Spleen (tissue), 13 donors: ENCODE measurements around the gene HLA-F. TPM values are rescaled to one million over a fixed set of nuclear protein-coding genes. Genes with fewer than 3 reads are reported as not detected.

Experiments
- DNase-seq: peaks from one replicate; pipeline ENCODE4 v3.0.0-alpha.2; 2020
- H3K27ac ChIP-seq, 8 donors: fragments of 200-600 bp; sonication (generic) in 7 of 8; 1 replicate in 4 of 8; 2 replicates in 4 of 8; pipeline versions ENCODE4 v1.5.0 to v1.8.0; 2016 to 2021; ENCODE audit warnings: inconsistent platforms in 4 of 8, mild to moderate bottlenecking in 4 of 8, moderate library complexity in 1 of 8
- H3K27me3 ChIP-seq, 7 donors: fragments of 200-600 bp; sonication (generic) in 6 of 7; replicated peaks in 1 of 7; 1 replicate in 4 of 7; 2 replicates in 3 of 7; pipeline versions ENCODE4 v1.5.0 to v1.8.0; 2016 to 2021; ENCODE audit warnings: inconsistent platforms in 3 of 7, mild to moderate bottlenecking in 1 of 7
- H3K36me3 ChIP-seq, 6 donors: fragments of 200-600 bp; sonication (generic) in 5 of 6; 1 replicate in 4 of 6; 2 replicates in 2 of 6; pipeline versions ENCODE4 v1.5.0 to v1.8.0; 2016 to 2021; ENCODE audit warnings: inconsistent platforms in 2 of 6
- H3K4me1 ChIP-seq, 6 donors: fragments of 200-600 bp; sonication (generic) in 5 of 6; 1 replicate in 3 of 6; 2 replicates in 3 of 6; pipeline versions ENCODE4 v1.5.0 to v1.8.0; 2016 to 2021; ENCODE audit warnings: inconsistent platforms in 3 of 6
- H3K4me3 ChIP-seq, 8 donors: fragments of 200-600 bp; sonication (generic) in 7 of 8; 1 replicate in 4 of 8; 2 replicates in 4 of 8; pipeline versions ENCODE4 v1.5.0 to v1.8.0; 2016 to 2021; ENCODE audit warnings: inconsistent platforms in 4 of 8, mild to moderate bottlenecking in 4 of 8, moderate library complexity in 2 of 8
- H3K9me3 ChIP-seq, 8 donors: fragments of 200-600 bp; sonication (generic) in 7 of 8; 1 replicate in 4 of 8; 2 replicates in 4 of 8; pipeline versions ENCODE4 v1.5.0 to v1.8.0; 2016 to 2021; ENCODE audit warnings: inconsistent platforms in 4 of 8
- POLR2A ChIP-seq, 3 donors: fragments of 450-650 bp; IDR thresholded peaks; one replicate each; pipeline ENCODE4 v1.5.1; 2017; ENCODE audit warnings: antibody characterized with exemption in 3 of 3, mild to moderate bottlenecking in 1 of 3
- POLR2AphosphoS5 ChIP-seq, 3 donors: sonication (generic); formaldehyde crosslinking; IDR thresholded peaks; one replicate each; pipeline ENCODE4 v1.5.1; 2017; ENCODE audit warnings: antibody characterized with exemption in 3 of 3
- WGBS, 5 donors: extraction: QIAGEN DNeasy Blood & Tissue Kit in 3 of 5; methylation state at CpG; one replicate each; pipeline versions ENCODE4 v1.1.5 to v1.1.7; 2013 to 2018; 5-methylcytosine and 5-hydroxymethylcytosine counted together
- intact Hi-C: fragments of 100-400 bp; cut with DNase I; formaldehyde crosslinking; loops from one replicate; pipeline ENCODE4 v1.15.0; 2023; ENCODE audit warnings: low total_unique reads
- long read RNA-seq, 2 donors: transcript quantifications; one replicate each; lab custom pipeline, GENCODE V29; 2026
- polyA plus RNA-seq, 3 donors: library from polyadenylated mRNA; stranded (reverse); fragments of 200-250 nt; gene quantifications; one replicate each; pipeline ENCODE4 v1.2.1, GENCODE V29; 2013
- total RNA-seq, 7 donors: library from RNA; depleted of rRNA in 3 of 7; stranded (reverse); fragments of >200 nt in 3 of 7; fragmentation: NEBNext Ultra II Directional in 4 of 7; extraction: Animal tissue kit (Norgen Biotek cat#: 25700) in 4 of 7; gene quantifications; one replicate each; pipeline versions ENCODE4 v1.1.0 to v1.2.1, GENCODE V29; 2016 to 2021
- TF ChIP-seq, protein P1 (sequence below), 11 experiments: fragments of 200-600 bp in 7 of 11; fragments of 450-650 bp in 4 of 11; sonication (generic) in 4 of 11; IDR thresholded peaks in 8 of 11; conservative IDR thresholded peaks in 3 of 11; 1 replicate in 7 of 11; 2 replicates in 4 of 11; pipeline versions ENCODE4 v1.4.0 to v1.8.0; 2016 to 2021; ENCODE audit warnings: antibody characterized with exemption in 11 of 11, inconsistent platforms in 4 of 11, mild to moderate bottlenecking in 1 of 11
- donor health status: healthy with polysubstance abuse.
- donor health status: DM: no; HTN: no; CAD: no; lungs with moderate emphysema.
- donor health status: DM: no; HTN: no; CAD: no.
- donor health status: Bipolar disorder and iron deficiency.
- donor health status: healthy.
- donor health status: DM: no; HTN: no; CAD: no.
- donor health status: DM: yes; HTN: yes; CAD: no.

HLA-F gene
- total RNA-seq (100 to 1,000 TPM; 402 to 532 (median 496) TPM), polyA plus RNA-seq (100 to 1,000 TPM; 501 to 663 (median 577) TPM)
- long read RNA-seq, donor 1, transcript HLA-F-217 (7 exons, 1,283 nt) = major isoform, 10 of 10 reads
- long read RNA-seq, donor 1, partial matches to known transcripts = 0 of 10 reads
- long read RNA-seq, donor 1, other reads (novel, unspliced or antisense) = 0 of 10 reads
- long read RNA-seq, donor 2, transcript HLA-F-217 (7 exons, 1,283 nt) = major isoform, 18 of 23 reads
- long read RNA-seq, donor 2, partial matches to known transcripts = 5 of 23 reads
- long read RNA-seq, donor 2, other reads (novel, unspliced or antisense) = 0 of 23 reads

GRCh38 chr6:29723262-29723665 is at the start of gene HLA-F:
HLA-F (plus strand) TSS chr6:29723434; CDS start chr6:29723464, 30 bp downstream.
- peak; percentile 93 to 98 (median 93) for TF ChIP-seq POLR2AphosphoS5 (IDR thresholded peaks at IDR 0.05)
- TF ChIP-seq, protein P1, sequence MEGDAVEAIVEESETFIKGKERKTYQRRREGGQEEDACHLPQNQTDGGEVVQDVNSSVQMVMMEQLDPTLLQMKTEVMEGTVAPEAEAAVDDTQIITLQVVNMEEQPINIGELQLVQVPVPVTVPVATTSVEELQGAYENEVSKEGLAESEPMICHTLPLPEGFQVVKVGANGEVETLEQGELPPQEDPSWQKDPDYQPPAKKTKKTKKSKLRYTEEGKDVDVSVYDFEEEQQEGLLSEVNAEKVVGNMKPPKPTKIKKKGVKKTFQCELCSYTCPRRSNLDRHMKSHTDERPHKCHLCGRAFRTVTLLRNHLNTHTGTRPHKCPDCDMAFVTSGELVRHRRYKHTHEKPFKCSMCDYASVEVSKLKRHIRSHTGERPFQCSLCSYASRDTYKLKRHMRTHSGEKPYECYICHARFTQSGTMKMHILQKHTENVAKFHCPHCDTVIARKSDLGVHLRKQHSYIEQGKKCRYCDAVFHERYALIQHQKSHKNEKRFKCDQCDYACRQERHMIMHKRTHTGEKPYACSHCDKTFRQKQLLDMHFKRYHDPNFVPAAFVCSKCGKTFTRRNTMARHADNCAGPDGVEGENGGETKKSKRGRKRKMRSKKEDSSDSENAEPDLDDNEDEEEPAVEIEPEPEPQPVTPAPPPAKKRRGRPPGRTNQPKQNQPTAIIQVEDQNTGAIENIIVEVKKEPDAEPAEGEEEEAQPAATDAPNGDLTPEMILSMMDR (IDR thresholded peaks at IDR 0.05 in 8 of 11, conservative IDR thresholded peaks at IDR 0.05 in 3 of 11) = peak in 2 of 11 experiments; percentile 9 to 28
- peak; percentile 63 to 85 (median 66) for TF ChIP-seq POLR2A (IDR thresholded peaks at IDR 0.05)
- H3K27me3 ChIP-seq = no peaks in the 10 kb centered on the region
- no peaks in the 10 kb centered on the region for H3K9me3 ChIP-seq
- H3K27ac ChIP-seq = peak within 1 kb of the TSS; percentile 94 to 100 (median 98)
- intact Hi-C loops = no loop called here
- H3K4me3 ChIP-seq = peak within 1 kb of the TSS; percentile 61 to 100 (median 97)
- DNase-seq = peak; percentile 91
- peaks cover 27 to 57% (median 48%) of the 10 kb centered on the region in 6 donors for H3K4me1 ChIP-seq
- 0% methylated on average over 14 to 26 of the region's 26 CpGs for WGBS, 5 donors
- H3K36me3 ChIP-seq = peaks cover 3 to 46% (median 42%) of the 10 kb centered on the region in 6 donors

GRCh38 chr6:29674008-29674407 is 49.2 kb upstream of the HLA-F start:
- Histone ChIP-seq H3K36me3 (no peaks in the 10 kb centered on the region), H3K4me1 (peaks cover 0 to 8% (median 0%) of the 10 kb centered on the region in 6 donors), H3K4me3 (no peak overlapping the region), H3K9me3 (no peaks in the 10 kb centered on the region), H3K27ac (no peak overlapping the region), H3K27me3 (peaks cover 0 to 28% (median 0%) of the 10 kb centered on the region in 7 donors)
- intact Hi-C loops = no loop called here
- 76 to 91% (median 82%) methylated on average over 5 of the region's 5 CpGs for WGBS, 5 donors
- TF ChIP-seq POLR2A (IDR thresholded peaks at IDR 0.05) (no peak), POLR2AphosphoS5 (IDR thresholded peaks at IDR 0.05) (no peak)
- TF ChIP-seq, protein P1 (IDR thresholded peaks at IDR 0.05 in 8 of 11, conservative IDR thresholded peaks at IDR 0.05 in 3 of 11) = no peak
- no peak for DNase-seq

- TF ChIP-seq, protein P1 (IDR thresholded peaks at IDR 0.05 in 8 of 11, conservative IDR thresholded peaks at IDR 0.05 in 3 of 11) = no peak
- TF ChIP-seq POLR2A (IDR thresholded peaks at IDR 0.05) (no peak), POLR2AphosphoS5 (IDR thresholded peaks at IDR 0.05) (no peak)
Measured at GRCh38 chr6:29675561-29675960, 47.7 kb upstream of the HLA-F start.

GRCh38 chr6:29676981-29677601 is 46.1 kb upstream of the HLA-F start:
- peaks cover 0 to 19% (median 0%) of the 10 kb centered on the region in 7 donors for H3K27me3 ChIP-seq
- TF ChIP-seq, protein P1 (IDR thresholded peaks at IDR 0.05 in 8 of 11, conservative IDR thresholded peaks at IDR 0.05 in 3 of 11) = no peak
- no peak for TF ChIP-seq POLR2AphosphoS5 (IDR thresholded peaks at IDR 0.05)
- no peak for TF ChIP-seq POLR2A (IDR thresholded peaks at IDR 0.05)
- intact Hi-C loops = no loop called here
- H3K36me3 ChIP-seq = no peaks in the 10 kb centered on the region
- 7 to 35% (median 26%) methylated on average over 2 of the region's 2 CpGs for WGBS, 5 donors
- no peak overlapping the region for H3K4me3 ChIP-seq
- peaks cover 0 to 11% (median 0%) of the 10 kb centered on the region in 6 donors for H3K4me1 ChIP-seq
- no peak overlapping the region for H3K27ac ChIP-seq
- H3K9me3 ChIP-seq = no peaks in the 10 kb centered on the region
- DNase-seq = no peak

More at GRCh38 chr6:29675561-29675960, 47.7 kb upstream of the HLA-F start:
- H3K27ac ChIP-seq = no peak overlapping the region
- intact Hi-C loops = no loop called here
- H3K4me1 ChIP-seq = peaks cover 0 to 11% (median 0%) of the 10 kb centered on the region in 6 donors
- H3K9me3 ChIP-seq = no peaks in the 10 kb centered on the region
- H3K27me3 ChIP-seq = peaks cover 0 to 25% (median 0%) of the 10 kb centered on the region in 7 donors
- no peak for DNase-seq
- H3K4me3 ChIP-seq = no peak overlapping the region
- no peaks in the 10 kb centered on the region for H3K36me3 ChIP-seq
- 50 to 97% (median 82%) methylated on average over 1 of the region's 1 CpG for WGBS, 5 donors
